ENCODE results near the gene BCL7B. TPM values are rescaled to one million over a fixed set of nuclear protein-coding genes. Genes with fewer than 3 reads are reported as not detected.

BCL7B gene
- total RNA-seq, 6 experiments from 2014 or later = 19.3 to 45.6 (median 21.3) TPM

- intact Hi-C loops (cut with DNase I) = loop anchor here (5.0 kb wide), 1 partner anchor 36 kb away; the partner anchor contains the start of gene BCL7B (in 2 of the 2)
- 0% methylated on average over 22 of the region's 62 CpGs for WGBS (ENCODE audit: insufficient coverage, low coverage, low lambda C conversion rate, missing lambda C conversion rate)
- Histone ChIP-seq H3K4me1 (peaks cover 0 to 34% (median 13%) of the 10 kb centered on the region in 4 donors), H3K36me3 (peaks cover 0 to 10% (median 2%) of the 10 kb centered on the region in 4 donors), H3K4me3 (peak overlapping the region; percentile 88 to 96 (median 95)), H3K27ac (peak overlapping the region; percentile 84 to 87 (median 84)), H3K9me3 (no peaks in the 10 kb centered on the region), H3K27me3 (no peaks in the 10 kb centered on the region)
- ATAC-seq (peak; percentile 63 to 84 (median 74)), DNase-seq (peak in 2 of 3 donors; percentile 77 to 80)
- no peak for TF ChIP-seq POLR2A (IDR thresholded peaks at IDR 0.05)
- no peak for TF ChIP-seq CTCF (IDR thresholded peaks at IDR 0.05)
Measured at GRCh38 chr7:73521636-73522104, 35.8 kb downstream of the BCL7B start.

GRCh38 chr7:73520673-73521635 is 36.5 kb downstream of the BCL7B start:
- H3K4me3 ChIP-seq = peak overlapping the region; percentile 88 to 96 (median 95)
- H3K4me1 ChIP-seq = peaks cover 0 to 34% (median 13%) of the 10 kb centered on the region in 4 donors
- DNase-seq = no peak
- peaks cover 0 to 16% (median 6%) of the 10 kb centered on the region in 4 donors for H3K36me3 ChIP-seq
- intact Hi-C loops (cut with DNase I) = loop anchor here (5.0 kb wide), 1 partner anchor 36 kb away; the partner anchor contains the start of gene BCL7B (in 2 of the 2)
- peak overlapping the region; percentile 84 to 87 (median 84) for H3K27ac ChIP-seq
- TF ChIP-seq POLR2A (IDR thresholded peaks at IDR 0.05) (no peak), CTCF (IDR thresholded peaks at IDR 0.05) (no peak)
- no peaks in the 10 kb centered on the region for H3K27me3 ChIP-seq
- WGBS (ENCODE audit: insufficient coverage, low coverage, low lambda C conversion rate, missing lambda C conversion rate) = 1% methylated on average over 28 of the region's 36 CpGs
- no peaks in the 10 kb centered on the region for H3K9me3 ChIP-seq
- no peak for ATAC-seq

- no peaks in the 10 kb centered on the region for H3K27me3 ChIP-seq
- no peaks in the 10 kb centered on the region for H3K9me3 ChIP-seq
- peaks cover 0 to 34% (median 13%) of the 10 kb centered on the region in 4 donors for H3K4me1 ChIP-seq
- 54% methylated on average over 14 of the region's 18 CpGs for WGBS (ENCODE audit: insufficient coverage, low coverage, low lambda C conversion rate, missing lambda C conversion rate)
- peaks cover 0 to 25% (median 9%) of the 10 kb centered on the region in 4 donors for H3K36me3 ChIP-seq
- ATAC-seq = no peak
- no peak for TF ChIP-seq POLR2A (IDR thresholded peaks at IDR 0.05)
- intact Hi-C loops (cut with DNase I) = loop anchor here (5.0 kb wide), 1 partner anchor 37 kb away; the partner anchor contains the start of gene BCL7B (in 2 of the 2)
- DNase-seq = no peak
- peak overlapping the region in 2 of 3 donors; percentile 88 to 96 for H3K4me3 ChIP-seq
- peak overlapping the region in 2 of 3 donors; percentile 84 to 87 for H3K27ac ChIP-seq
Measured at GRCh38 chr7:73519867-73520672, 37.4 kb downstream of the BCL7B start.

- intact Hi-C loops (cut with DNase I) = no loop called here
- H3K27me3 ChIP-seq = no peaks in the 10 kb centered on the region
- H3K4me3 ChIP-seq = no peak overlapping the region
- peaks cover 0 to 34% (median 13%) of the 10 kb centered on the region in 4 donors for H3K4me1 ChIP-seq
- H3K36me3 ChIP-seq = peaks cover 0 to 32% (median 13%) of the 10 kb centered on the region in 4 donors
- 64% methylated on average over 3 of the region's 5 CpGs for WGBS (ENCODE audit: insufficient coverage, low coverage, low lambda C conversion rate, missing lambda C conversion rate)
- DNase-seq (no peak), ATAC-seq (no peak)
- TF ChIP-seq CTCF (IDR thresholded peaks at IDR 0.05) = no peak
- no peak for TF ChIP-seq POLR2A (IDR thresholded peaks at IDR 0.05)
- no peak overlapping the region for H3K27ac ChIP-seq
- no peaks in the 10 kb centered on the region for H3K9me3 ChIP-seq
Measured at GRCh38 chr7:73518470-73518869, 39.0 kb downstream of the BCL7B start.
